ENCODE measurements around the gene DRG2. TPM values are rescaled to one million over a fixed set of nuclear protein-coding genes. Genes with fewer than 3 reads are reported as not detected.

The DRG2 gene
- polyA plus RNA-seq, 2 donors: 29.8 to 35.0 TPM

GRCh38 chr17:18044609-18045008, 43.1 kb upstream of the DRG2 start:
- H3K4me1 ChIP-seq (ENCODE audit: control insufficient read depth in 2 of 2, insufficient read depth in 2 of 2, low read length in 1 of 2): peaks cover 0 to 13% of the 10 kb centered on the region in 2 donors
- H3K36me3 ChIP-seq (ENCODE audit: control insufficient read depth in 2 of 2, insufficient read depth in 2 of 2, low read length in 1 of 2): peaks cover 7 to 8% of the 10 kb centered on the region in 2 donors
- no peak overlapping the region for H3K27ac ChIP-seq (ENCODE audit: low read depth in 2 of 2, low read length in 1 of 2)
- no peaks in the 10 kb centered on the region for H3K9me3 ChIP-seq (ENCODE audit: control insufficient read depth in 2 of 2, insufficient read depth in 1 of 2, low read depth in 1 of 2, low read length in 1 of 2)
- WGBS, 2 donors: 86 to 91% methylated on average over 3 of the region's 3 CpGs
- H3K27me3 ChIP-seq (ENCODE audit: control insufficient read depth in 1 of 2, insufficient read depth in 2 of 2, low read length in 2 of 2): no peaks in the 10 kb centered on the region
- H3K4me3 ChIP-seq (ENCODE audit: low read depth in 1 of 2, low read length in 2 of 2): no peak overlapping the region

- peaks cover 0 to 5% of the 10 kb centered on the region in 2 donors for H3K4me1 ChIP-seq (ENCODE audit: control insufficient read depth in 2 of 2, insufficient read depth in 2 of 2, low read length in 1 of 2)
- WGBS, 2 donors: 83 to 85% methylated on average over 3 of the region's 3 CpGs
These were observed 41.9 kb upstream of the DRG2 start for GRCh38 chr17:18045691-18046350.

GRCh38 chr17:18055597-18055996, 32.2 kb upstream of the DRG2 start:
- Histone ChIP-seq H3K4me3 (ENCODE audit: low read depth in 1 of 2, low read length in 2 of 2) (no peak overlapping the region), H3K36me3 (ENCODE audit: control insufficient read depth in 2 of 2, insufficient read depth in 2 of 2, low read length in 1 of 2) (peaks cover 19 to 23% of the 10 kb centered on the region in 2 donors)
- 95 to 96% methylated on average over 6 of the region's 6 CpGs for WGBS, 2 donors

More at GRCh38 chr17:18045691-18046350, 41.9 kb upstream of the DRG2 start:
- no peak overlapping the region for H3K27ac ChIP-seq (ENCODE audit: low read depth in 2 of 2, low read length in 1 of 2)
- no peak overlapping the region for H3K4me3 ChIP-seq (ENCODE audit: low read depth in 1 of 2, low read length in 2 of 2)
- peaks cover 7 to 8% of the 10 kb centered on the region in 2 donors for H3K36me3 ChIP-seq (ENCODE audit: control insufficient read depth in 2 of 2, insufficient read depth in 2 of 2, low read length in 1 of 2)
- H3K9me3 ChIP-seq (ENCODE audit: control insufficient read depth in 2 of 2, insufficient read depth in 1 of 2, low read depth in 1 of 2, low read length in 1 of 2): no peaks in the 10 kb centered on the region
- no peaks in the 10 kb centered on the region for H3K27me3 ChIP-seq (ENCODE audit: control insufficient read depth in 1 of 2, insufficient read depth in 2 of 2, low read length in 2 of 2)

GRCh38 chr17:18056214-18056613, 31.5 kb upstream of the DRG2 start:
- 88 to 90% methylated on average over 3 of the region's 3 CpGs for WGBS, 2 donors
- Histone ChIP-seq H3K36me3 (ENCODE audit: control insufficient read depth in 2 of 2, insufficient read depth in 2 of 2, low read length in 1 of 2) (peaks cover 19 to 23% of the 10 kb centered on the region in 2 donors), H3K4me3 (ENCODE audit: low read depth in 1 of 2, low read length in 2 of 2) (no peak overlapping the region), H3K27me3 (ENCODE audit: control insufficient read depth in 1 of 2, insufficient read depth in 2 of 2, low read length in 2 of 2) (no peaks in the 10 kb centered on the region), H3K9me3 (ENCODE audit: control insufficient read depth in 2 of 2, insufficient read depth in 1 of 2, low read depth in 1 of 2, low read length in 1 of 2) (no peaks in the 10 kb centered on the region), H3K27ac (ENCODE audit: low read depth in 2 of 2, low read length in 1 of 2) (no peak overlapping the region), H3K4me1 (ENCODE audit: control insufficient read depth in 2 of 2, insufficient read depth in 2 of 2, low read length in 1 of 2) (no peaks in the 10 kb centered on the region)

More at GRCh38 chr17:18055597-18055996, 32.2 kb upstream of the DRG2 start:
- Histone ChIP-seq H3K27ac (ENCODE audit: low read depth in 2 of 2, low read length in 1 of 2) (no peak overlapping the region), H3K9me3 (ENCODE audit: control insufficient read depth in 2 of 2, insufficient read depth in 1 of 2, low read depth in 1 of 2, low read length in 1 of 2) (no peaks in the 10 kb centered on the region), H3K4me1 (ENCODE audit: control insufficient read depth in 2 of 2, insufficient read depth in 2 of 2, low read length in 1 of 2) (no peaks in the 10 kb centered on the region), H3K27me3 (ENCODE audit: control insufficient read depth in 1 of 2, insufficient read depth in 2 of 2, low read length in 2 of 2) (no peaks in the 10 kb centered on the region)

GRCh38 chr17:18059283-18059682, 28.5 kb upstream of the DRG2 start:
- H3K4me1 ChIP-seq (ENCODE audit: control insufficient read depth in 2 of 2, insufficient read depth in 2 of 2, low read length in 1 of 2): no peaks in the 10 kb centered on the region
- WGBS, 2 donors: 66 to 71% methylated on average over 5 of the region's 5 CpGs
- H3K4me3 ChIP-seq (ENCODE audit: low read depth in 1 of 2, low read length in 2 of 2): no peak overlapping the region
- H3K9me3 ChIP-seq (ENCODE audit: control insufficient read depth in 2 of 2, insufficient read depth in 1 of 2, low read depth in 1 of 2, low read length in 1 of 2): no peaks in the 10 kb centered on the region
- no peak overlapping the region for H3K27ac ChIP-seq (ENCODE audit: low read depth in 2 of 2, low read length in 1 of 2)
- H3K27me3 ChIP-seq (ENCODE audit: control insufficient read depth in 1 of 2, insufficient read depth in 2 of 2, low read length in 2 of 2): no peaks in the 10 kb centered on the region
- H3K36me3 ChIP-seq (ENCODE audit: control insufficient read depth in 2 of 2, insufficient read depth in 2 of 2, low read length in 1 of 2): peaks cover 24 to 26% of the 10 kb centered on the region in 2 donors

- Histone ChIP-seq H3K4me1 (ENCODE audit: control insufficient read depth in 2 of 2, insufficient read depth in 2 of 2, low read length in 1 of 2) (no peaks in the 10 kb centered on the region), H3K4me3 (ENCODE audit: low read depth in 1 of 2, low read length in 2 of 2) (no peak overlapping the region), H3K27ac (ENCODE audit: low read depth in 2 of 2, low read length in 1 of 2) (no peak overlapping the region), H3K9me3 (ENCODE audit: control insufficient read depth in 2 of 2, insufficient read depth in 1 of 2, low read depth in 1 of 2, low read length in 1 of 2) (no peaks in the 10 kb centered on the region), H3K36me3 (ENCODE audit: control insufficient read depth in 2 of 2, insufficient read depth in 2 of 2, low read length in 1 of 2) (peaks cover 16 to 21% of the 10 kb centered on the region in 2 donors), H3K27me3 (ENCODE audit: control insufficient read depth in 1 of 2, insufficient read depth in 2 of 2, low read length in 2 of 2) (no peaks in the 10 kb centered on the region)
- 78 to 79% methylated on average over 2 of the region's 2 CpGs for WGBS, 2 donors
These were observed 23.7 kb upstream of the DRG2 start for GRCh38 chr17:18064053-18064452.

GRCh38 chr17:18065546-18065945, 22.2 kb upstream of the DRG2 start:
- Histone ChIP-seq H3K27ac (ENCODE audit: low read depth in 2 of 2, low read length in 1 of 2) (no peak overlapping the region), H3K36me3 (ENCODE audit: control insufficient read depth in 2 of 2, insufficient read depth in 2 of 2, low read length in 1 of 2) (peaks cover 16 to 18% of the 10 kb centered on the region in 2 donors), H3K4me1 (ENCODE audit: control insufficient read depth in 2 of 2, insufficient read depth in 2 of 2, low read length in 1 of 2) (no peaks in the 10 kb centered on the region)

GRCh38 chr17:18066866-18067265, 20.9 kb upstream of the DRG2 start:
- 89 to 94% methylated on average over 4 of the region's 4 CpGs for WGBS, 2 donors
- Histone ChIP-seq H3K27me3 (ENCODE audit: control insufficient read depth in 1 of 2, insufficient read depth in 2 of 2, low read length in 2 of 2) (no peaks in the 10 kb centered on the region), H3K27ac (ENCODE audit: low read depth in 2 of 2, low read length in 1 of 2) (no peak overlapping the region), H3K4me3 (ENCODE audit: low read depth in 1 of 2, low read length in 2 of 2) (no peak overlapping the region), H3K4me1 (ENCODE audit: control insufficient read depth in 2 of 2, insufficient read depth in 2 of 2, low read length in 1 of 2) (no peaks in the 10 kb centered on the region), H3K36me3 (ENCODE audit: control insufficient read depth in 2 of 2, insufficient read depth in 2 of 2, low read length in 1 of 2) (peaks cover 10 to 13% of the 10 kb centered on the region in 2 donors), H3K9me3 (ENCODE audit: control insufficient read depth in 2 of 2, insufficient read depth in 1 of 2, low read depth in 1 of 2, low read length in 1 of 2) (no peaks in the 10 kb centered on the region)

More at GRCh38 chr17:18065546-18065945, 22.2 kb upstream of the DRG2 start:
- Histone ChIP-seq H3K27me3 (ENCODE audit: control insufficient read depth in 1 of 2, insufficient read depth in 2 of 2, low read length in 2 of 2) (no peaks in the 10 kb centered on the region), H3K9me3 (ENCODE audit: control insufficient read depth in 2 of 2, insufficient read depth in 1 of 2, low read depth in 1 of 2, low read length in 1 of 2) (no peaks in the 10 kb centered on the region), H3K4me3 (ENCODE audit: low read depth in 1 of 2, low read length in 2 of 2) (no peak overlapping the region)
- WGBS, 2 donors: 93 to 94% methylated on average over 11 of the region's 11 CpGs

GRCh38 chr17:18069101-18069500, 18.6 kb upstream of the DRG2 start:
- WGBS, 2 donors: 94% methylated on average over 2 of the region's 2 CpGs

GRCh38 chr17:18070861-18071340, 16.8 kb upstream of the DRG2 start:
- Histone ChIP-seq H3K27me3 (ENCODE audit: control insufficient read depth in 1 of 2, insufficient read depth in 2 of 2, low read length in 2 of 2) (no peaks in the 10 kb centered on the region), H3K27ac (ENCODE audit: low read depth in 2 of 2, low read length in 1 of 2) (no peak overlapping the region), H3K36me3 (ENCODE audit: control insufficient read depth in 2 of 2, insufficient read depth in 2 of 2, low read length in 1 of 2) (peaks cover 0 to 7% of the 10 kb centered on the region in 2 donors), H3K4me1 (ENCODE audit: control insufficient read depth in 2 of 2, insufficient read depth in 2 of 2, low read length in 1 of 2) (no peaks in the 10 kb centered on the region), H3K4me3 (ENCODE audit: low read depth in 1 of 2, low read length in 2 of 2) (no peak overlapping the region), H3K9me3 (ENCODE audit: control insufficient read depth in 2 of 2, insufficient read depth in 1 of 2, low read depth in 1 of 2, low read length in 1 of 2) (no peaks in the 10 kb centered on the region)
- 17 to 20% methylated on average over 8 of the region's 8 CpGs for WGBS, 2 donors

More at GRCh38 chr17:18069101-18069500, 18.6 kb upstream of the DRG2 start:
- H3K9me3 ChIP-seq (ENCODE audit: control insufficient read depth in 2 of 2, insufficient read depth in 1 of 2, low read depth in 1 of 2, low read length in 1 of 2): no peaks in the 10 kb centered on the region
- H3K27ac ChIP-seq (ENCODE audit: low read depth in 2 of 2, low read length in 1 of 2): no peak overlapping the region
- no peaks in the 10 kb centered on the region for H3K27me3 ChIP-seq (ENCODE audit: control insufficient read depth in 1 of 2, insufficient read depth in 2 of 2, low read length in 2 of 2)
- H3K4me1 ChIP-seq (ENCODE audit: control insufficient read depth in 2 of 2, insufficient read depth in 2 of 2, low read length in 1 of 2): no peaks in the 10 kb centered on the region
- peaks cover 7 to 13% of the 10 kb centered on the region in 2 donors for H3K36me3 ChIP-seq (ENCODE audit: control insufficient read depth in 2 of 2, insufficient read depth in 2 of 2, low read length in 1 of 2)
- H3K4me3 ChIP-seq (ENCODE audit: low read depth in 1 of 2, low read length in 2 of 2): no peak overlapping the region

All from esophagus (tissue), 2 donors.